SH-SY5Y (cell line): ENCODE data around the gene ESR2.

Source experiments
- GATA2 ChIP-seq: IDR thresholded peaks from 2 replicates; pipeline ENCODE4 v1.6.1; 2011; ENCODE audit warnings: mild to moderate bottlenecking, low read depth, low read length
- GATA3 ChIP-seq: IDR thresholded peaks from 2 replicates; pipeline ENCODE4 v1.6.1; 2011; ENCODE audit warnings: low read depth, mild to moderate bottlenecking, low read length, moderate library complexity

DNA sequence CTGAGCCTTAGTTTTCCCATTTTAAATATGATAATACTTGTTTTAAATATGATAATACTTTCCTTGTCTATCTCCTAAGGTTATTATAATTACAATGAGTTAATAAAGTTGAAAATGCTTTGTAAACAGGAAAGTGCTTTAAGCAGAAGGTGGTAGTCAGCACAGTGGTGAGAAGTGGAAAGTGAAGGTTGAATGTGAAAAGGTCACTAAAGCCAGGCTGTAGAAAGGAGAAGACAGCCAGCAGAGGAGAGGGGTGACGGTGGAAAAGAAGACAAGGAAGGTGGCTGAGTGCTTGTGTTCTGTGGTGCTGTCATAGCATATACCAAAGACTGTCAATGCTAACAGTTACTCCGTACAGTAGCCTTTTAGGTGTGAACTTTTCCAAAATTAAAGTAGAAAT, 117.8 kb downstream of the ESR2 start:
- TF ChIP-seq GATA3 (no peak), GATA2 (no peak)
